ENCODE results near the gene GASK1A.

Gene GASK1A

GRCh38 chr3:43014956-43015355, 35.8 kb downstream of the GASK1A start:
- no peak for DNase-seq

- DNase-seq: no peak
Observed at GRCh38 chr3:43015572-43015971, 36.5 kb downstream of the GASK1A start.

GRCh38 chr3:43015991-43016865, 37.1 kb downstream of the GASK1A start:
- DNase-seq: no peak

GRCh38 chr3:43017004-43017403, 37.9 kb downstream of the GASK1A start:
- no peak for DNase-seq

- no peak for DNase-seq
Observed at GRCh38 chr3:43017593-43018195, 38.6 kb downstream of the GASK1A start.

GRCh38 chr3:43018246-43018645, 39.1 kb downstream of the GASK1A start:
- DNase-seq: no peak

GRCh38 chr3:43019006-43019809, 40.1 kb downstream of the GASK1A start:
- DNase-seq: no peak

- DNase-seq: no peak
Observed at GRCh38 chr3:43019826-43020225, 40.7 kb downstream of the GASK1A start.

- DNase-seq: no peak
Observed at GRCh38 chr3:43021186-43021585, 42.1 kb downstream of the GASK1A start.

- no peak for DNase-seq
Observed at GRCh38 chr3:43022121-43022520, 43.0 kb downstream of the GASK1A start.

GRCh38 chr3:43023066-43023465, 44.0 kb downstream of the GASK1A start:
- no peak for DNase-seq

- no peak for DNase-seq
Observed at GRCh38 chr3:43023746-43024145, 44.6 kb downstream of the GASK1A start.

- DNase-seq: peak in 1 of 2 donors; percentile 23
Observed at GRCh38 chr3:43024181-43024885, 45.2 kb downstream of the GASK1A start.

- DNase-seq: no peak
Observed at GRCh38 chr3:43025423-43025822, 46.3 kb downstream of the GASK1A start.

GRCh38 chr3:43028001-43028400, 48.9 kb downstream of the GASK1A start:
- DNase-seq: no peak

GRCh38 chr3:43028678-43029490, 49.8 kb downstream of the GASK1A start:
- no peak for DNase-seq

- DNase-seq: no peak
Observed at GRCh38 chr3:43030162-43030935, 51.2 kb downstream of the GASK1A start.

- DNase-seq: no peak
Observed at GRCh38 chr3:43031485-43031884, 52.4 kb downstream of the GASK1A start.

- no peak for DNase-seq
Observed at GRCh38 chr3:43031889-43032545, 52.9 kb downstream of the GASK1A start.

Measured in stimulated activated CD4-positive, alpha-beta T cell treated with anti-CD3 and anti-CD28 coated beads, Interleukin-2, amount 100 ng/mL, for 48 hours (primary cell).